Transverse colon (tissue), 4 donors: ENCODE measurements around the gene ENO2. TPM values are rescaled to one million over a fixed set of nuclear protein-coding genes. Genes with fewer than 3 reads are reported as not detected.
"Not testable (repeated sequence)": the region's sequence is repeated elsewhere in the genome, so short reads cannot be mapped to it uniquely, and the experiment has no call there.

ENCODE experiments used
- DNase-seq: peaks from one replicate; pipeline ENCODE4 v3.0.0-alpha.2; 2019
- H3K27ac ChIP-seq, 4 donors: fragments of 200-600 bp; sonication (generic); 2 replicates each; pipeline ENCODE4 v1.5.1; 2016 to 2018; ENCODE audit warnings: inconsistent platforms in 4 of 4
- H3K27me3 ChIP-seq: fragments of 200-600 bp; sonication (generic); 2 replicates; pipeline ENCODE4 v1.5.1; 2017; ENCODE audit warnings: inconsistent platforms
- H3K36me3 ChIP-seq, 4 donors: fragments of 200-600 bp; sonication (generic); 2 replicates each; pipeline ENCODE4 v1.5.1; 2017 to 2019; ENCODE audit warnings: inconsistent platforms in 4 of 4
- H3K4me1 ChIP-seq, 4 donors: fragments of 200-600 bp; sonication (generic); 2 replicates each; pipeline ENCODE4 v1.5.1; 2017 to 2020; ENCODE audit warnings: inconsistent platforms in 4 of 4
- H3K4me3 ChIP-seq, 4 donors: fragments of 200-600 bp; sonication (generic); 1 replicate in 1 of 4; 2 replicates in 3 of 4; pipeline versions ENCODE4 v1.5.1 to v1.6.1; 2017 to 2019; ENCODE audit warnings: inconsistent platforms in 4 of 4
- H3K9me3 ChIP-seq, 2 donors: fragments of 200-600 bp; sonication (generic); 2 replicates each; pipeline ENCODE4 v1.5.1; 2017 to 2019; ENCODE audit warnings: inconsistent platforms in 2 of 2
- EP300 ChIP-seq: sonication (generic); formaldehyde crosslinking; IDR thresholded peaks from one replicate; pipeline ENCODE4 v1.6.1; 2017; ENCODE audit warnings: antibody characterized with exemption, low read depth
- POLR2A ChIP-seq: fragments of 450-650 bp; IDR thresholded peaks from one replicate; pipeline ENCODE4 v1.6.1; 2016; ENCODE audit warnings: antibody characterized with exemption, mild to moderate bottlenecking, moderate library complexity
- POLR2AphosphoS5 ChIP-seq, 3 donors: sonication (generic); formaldehyde crosslinking; IDR thresholded peaks; one replicate each; pipeline ENCODE4 v1.6.1; 2016; ENCODE audit warnings: antibody characterized with exemption in 3 of 3
- WGBS, 2 donors: methylation state at CpG; one replicate each; pipeline ENCODE4 v1.1.5; 2018; ENCODE audit warnings: low coverage in 1 of 2; 5-methylcytosine and 5-hydroxymethylcytosine counted together
- in situ Hi-C, 4 donors: fragments of 200-750 bp; cut with MboI; loops; one replicate each; pipeline versions ENCODE4 v1.15.0 to v1.15.1; 2017; ENCODE audit warnings: low sequenced_read_pairs in 3 of 4, low pct_ligation_motif_present in 1 of 4, low pct_unique_long_range_greater_than_20kb in 1 of 4
- intact Hi-C: fragments of 100-400 bp; cut with DNase I; formaldehyde crosslinking; loops from one replicate; pipeline ENCODE4 v1.15.1; 2023; ENCODE audit warnings: low total_unique reads
- total RNA-seq, 4 donors: library from RNA; depleted of rRNA; stranded (reverse); fragments of >200 nt; gene quantifications; one replicate each; pipeline ENCODE4 v1.1.0, GENCODE V29; 2016
- TF ChIP-seq, protein P1 (sequence below), 5 experiments: fragments of 200-600 bp in 3 of 5; fragments of 450-650 bp in 2 of 5; sonication (generic) in 3 of 5; IDR thresholded peaks; 1 replicate in 2 of 5; 2 replicates in 3 of 5; pipeline ENCODE4 v1.5.1; 2016 to 2017; ENCODE audit warnings: antibody characterized with exemption in 5 of 5, inconsistent platforms in 3 of 5, mild to moderate bottlenecking in 2 of 5, moderate library complexity in 1 of 5

Gene ENO2
- total RNA-seq, 4 donors from 2014 or later, result 7.2 to 14.1 (median 9.6) TPM

DNA sequence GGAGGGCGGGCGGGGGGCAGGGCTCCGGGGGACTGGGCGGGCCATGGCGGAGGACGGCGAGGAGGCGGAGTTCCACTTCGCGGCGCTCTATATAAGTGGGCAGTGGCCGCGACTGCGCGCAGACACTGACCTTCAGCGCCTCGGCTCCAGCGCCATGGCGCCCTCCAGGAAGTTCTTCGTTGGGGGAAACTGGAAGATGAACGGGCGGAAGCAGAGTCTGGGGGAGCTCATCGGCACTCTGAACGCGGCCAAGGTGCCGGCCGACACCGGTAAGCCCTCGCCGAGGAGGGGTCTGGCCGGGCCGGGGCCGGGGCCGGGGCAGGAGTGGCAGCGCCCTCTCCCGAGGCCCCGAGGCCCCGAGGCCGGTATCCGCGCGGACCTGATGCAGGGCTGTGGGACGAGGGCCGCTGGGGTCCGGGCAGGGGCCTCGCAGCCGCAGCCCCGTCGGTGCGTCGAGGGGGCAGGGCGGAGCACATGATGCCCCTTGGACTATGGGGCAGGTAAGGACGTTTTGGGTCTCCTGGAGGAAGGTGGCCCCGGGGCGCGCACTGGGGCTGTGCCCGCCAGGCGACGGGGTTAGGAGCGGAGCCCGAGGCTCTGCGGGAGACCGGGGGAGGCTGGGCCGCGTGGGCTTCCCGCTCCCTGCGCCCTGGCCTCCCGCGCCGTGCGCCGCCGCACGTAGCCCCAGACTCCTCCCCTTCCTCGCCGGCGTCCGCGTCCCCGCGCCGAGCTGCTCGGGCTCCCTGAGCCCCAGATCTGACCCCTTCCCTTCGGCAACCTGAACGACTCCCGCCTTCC is 46.8 kb upstream of the ENO2 start, which contains the start of gene TPI1:
Gene TPI1 (plus strand): TSS at position 119 of the 798 bp plus-strand sequence. CDS start 36 bp downstream, at position 155.
- no peaks in the 10 kb centered on the region for H3K9me3 ChIP-seq
- 0% methylated on average over 56 of the region's 86 CpGs; no CpG with 5 or more reads in 1 of the 2 donors for WGBS, 2 donors
- peak within 1 kb of the TSS; percentile 97 to 99 (median 98) for H3K27ac ChIP-seq
- intact Hi-C loops (loop anchor here (2.0 kb wide), 1 partner anchor 241 kb away; the partner anchor contains the start of gene C1RL), in situ Hi-C loops (no loop called here)
- H3K4me1 ChIP-seq, result peaks cover 24 to 47% (median 42%) of the 10 kb centered on the region in 4 donors
- peak; percentile 90 for DNase-seq
- H3K27me3 ChIP-seq, result no peaks in the 10 kb centered on the region
- TF ChIP-seq, protein P1, sequence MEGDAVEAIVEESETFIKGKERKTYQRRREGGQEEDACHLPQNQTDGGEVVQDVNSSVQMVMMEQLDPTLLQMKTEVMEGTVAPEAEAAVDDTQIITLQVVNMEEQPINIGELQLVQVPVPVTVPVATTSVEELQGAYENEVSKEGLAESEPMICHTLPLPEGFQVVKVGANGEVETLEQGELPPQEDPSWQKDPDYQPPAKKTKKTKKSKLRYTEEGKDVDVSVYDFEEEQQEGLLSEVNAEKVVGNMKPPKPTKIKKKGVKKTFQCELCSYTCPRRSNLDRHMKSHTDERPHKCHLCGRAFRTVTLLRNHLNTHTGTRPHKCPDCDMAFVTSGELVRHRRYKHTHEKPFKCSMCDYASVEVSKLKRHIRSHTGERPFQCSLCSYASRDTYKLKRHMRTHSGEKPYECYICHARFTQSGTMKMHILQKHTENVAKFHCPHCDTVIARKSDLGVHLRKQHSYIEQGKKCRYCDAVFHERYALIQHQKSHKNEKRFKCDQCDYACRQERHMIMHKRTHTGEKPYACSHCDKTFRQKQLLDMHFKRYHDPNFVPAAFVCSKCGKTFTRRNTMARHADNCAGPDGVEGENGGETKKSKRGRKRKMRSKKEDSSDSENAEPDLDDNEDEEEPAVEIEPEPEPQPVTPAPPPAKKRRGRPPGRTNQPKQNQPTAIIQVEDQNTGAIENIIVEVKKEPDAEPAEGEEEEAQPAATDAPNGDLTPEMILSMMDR (IDR thresholded peaks at IDR 0.05), result no peak
- TF ChIP-seq POLR2AphosphoS5 (IDR thresholded peaks at IDR 0.05) (peak; percentile 99 to 100 (median 100)), POLR2A (peak; percentile 100)
- H3K36me3 ChIP-seq, result peaks cover 0 to 18% (median 5%) of the 10 kb centered on the region in 4 donors
- peak within 1 kb of the TSS; percentile 88 to 99 (median 94) for H3K4me3 ChIP-seq

DNA sequence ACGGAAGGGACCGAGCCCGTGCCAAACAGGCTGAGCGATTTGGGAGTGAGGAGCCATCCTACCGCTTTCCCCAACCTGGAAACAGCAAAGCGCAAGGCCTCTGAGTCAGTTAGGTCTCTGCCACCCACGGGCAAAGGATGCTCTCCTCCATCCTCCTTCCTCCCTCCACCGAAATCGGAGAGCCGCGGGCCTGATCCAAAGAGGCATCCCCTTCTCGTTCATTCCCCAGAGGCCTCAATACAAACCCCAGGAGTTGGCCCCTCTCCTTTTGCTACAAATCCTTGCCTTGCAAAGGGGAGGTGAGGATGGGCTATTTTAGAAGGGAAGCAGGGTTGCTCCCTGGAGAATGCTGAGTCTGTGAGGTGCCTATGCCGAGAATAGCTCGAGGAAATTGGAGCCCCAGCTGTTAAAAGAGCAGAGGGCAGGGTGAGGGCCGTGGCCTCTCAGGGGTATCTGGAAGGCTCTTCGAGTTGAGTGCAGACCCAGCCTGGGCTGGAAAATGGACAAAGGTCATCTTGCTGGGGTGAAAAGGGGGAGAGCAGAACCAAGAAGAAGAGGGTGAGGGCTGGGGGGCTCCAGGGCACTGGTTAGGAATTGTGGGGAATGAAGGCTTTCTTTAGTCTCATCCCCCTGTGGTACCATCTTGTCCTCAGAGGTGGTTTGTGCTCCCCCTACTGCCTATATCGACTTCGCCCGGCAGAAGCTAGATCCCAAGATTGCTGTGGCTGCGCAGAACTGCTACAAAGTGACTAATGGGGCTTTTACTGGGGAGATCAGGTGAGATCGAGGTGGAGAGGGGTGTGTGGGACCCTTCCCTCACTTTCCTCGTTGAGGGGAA is 46.0 kb upstream of the ENO2 start:
- H3K36me3 ChIP-seq, result peaks cover 0 to 10% (median 5%) of the 10 kb centered on the region in 4 donors
- peaks cover 24 to 47% (median 42%) of the 10 kb centered on the region in 4 donors for H3K4me1 ChIP-seq
- in situ Hi-C loops, result no loop called here
- TF ChIP-seq POLR2AphosphoS5 (IDR thresholded peaks at IDR 0.05), result peak in 1 of 3 donors; percentile 34
- no peak for TF ChIP-seq EP300
- TF ChIP-seq, protein P1 (IDR thresholded peaks at IDR 0.05), result no peak
- peak overlapping the region; percentile 97 to 99 (median 98) for H3K27ac ChIP-seq
- no peaks in the 10 kb centered on the region for H3K9me3 ChIP-seq
- WGBS, 2 donors, result 0 to 8% methylated on average over 3 to 22 of the region's 22 CpGs
- H3K27me3 ChIP-seq, result no peaks in the 10 kb centered on the region
- no peak for DNase-seq
- intact Hi-C loops, result no loop called here
- H3K4me3 ChIP-seq, result peak overlapping the region; percentile 88 to 99 (median 94)

DNA sequence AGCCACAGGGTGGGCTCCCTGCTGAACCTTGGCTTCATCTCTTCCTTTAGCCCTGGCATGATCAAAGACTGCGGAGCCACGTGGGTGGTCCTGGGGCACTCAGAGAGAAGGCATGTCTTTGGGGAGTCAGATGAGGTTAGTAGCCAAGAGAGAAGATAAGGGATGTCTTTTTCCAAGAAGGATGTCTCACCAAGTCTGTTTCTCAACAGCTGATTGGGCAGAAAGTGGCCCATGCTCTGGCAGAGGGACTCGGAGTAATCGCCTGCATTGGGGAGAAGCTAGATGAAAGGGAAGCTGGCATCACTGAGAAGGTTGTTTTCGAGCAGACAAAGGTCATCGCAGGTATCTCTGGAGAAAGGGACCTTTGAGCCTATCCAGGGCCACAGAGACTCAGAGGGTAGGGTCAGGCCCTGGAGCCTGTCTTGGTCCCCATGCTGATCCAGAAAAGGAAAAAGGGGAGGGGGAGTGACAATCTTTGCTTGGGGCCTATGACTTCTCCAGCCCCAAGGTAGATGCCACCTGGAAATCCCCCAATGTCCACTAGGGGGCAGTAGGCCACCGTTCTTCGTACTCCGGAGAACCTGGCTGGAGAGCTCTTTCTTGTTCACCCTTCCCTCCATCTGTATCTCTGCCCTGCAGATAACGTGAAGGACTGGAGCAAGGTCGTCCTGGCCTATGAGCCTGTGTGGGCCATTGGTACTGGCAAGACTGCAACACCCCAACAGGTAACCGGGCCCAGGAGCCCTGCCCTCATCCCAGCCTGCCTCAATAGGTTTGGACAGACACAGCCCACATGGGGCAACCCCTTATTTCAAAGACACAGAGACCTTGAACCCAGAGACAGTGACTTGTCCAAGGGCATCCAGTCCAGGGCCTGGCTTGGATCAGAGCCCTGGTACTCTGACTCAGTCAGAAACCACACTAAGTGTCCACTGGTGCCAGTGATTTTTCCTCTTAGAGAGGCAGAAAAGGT is 45.0 kb upstream of the ENO2 start:
- Histone ChIP-seq H3K27me3 (no peaks in the 10 kb centered on the region), H3K9me3 (no peaks in the 10 kb centered on the region), H3K4me3 (peak overlapping the region in 2 of 4 donors; percentile 93 to 99), H3K36me3 (peaks cover 0 to 10% (median 5%) of the 10 kb centered on the region in 4 donors), H3K27ac (peak overlapping the region; percentile 97 to 99 (median 98)), H3K4me1 (peaks cover 24 to 55% (median 49%) of the 10 kb centered on the region in 4 donors)
- in situ Hi-C loops (no loop called here), intact Hi-C loops (loop anchor here (5.0 kb wide), 1 partner anchor 68 kb away; no protein-coding TSS in a partner anchor)
- TF ChIP-seq POLR2A (no peak), POLR2AphosphoS5 (IDR thresholded peaks at IDR 0.05) (peak in 1 of 3 donors; percentile 23), EP300 (no peak)
- TF ChIP-seq, protein P1 (IDR thresholded peaks at IDR 0.05), result peak; percentile 92 to 95 (median 94)
- peak; percentile 90 for DNase-seq
- 23% methylated on average over 12 of the region's 12 CpGs; no CpG with 5 or more reads in 1 of the 2 donors for WGBS, 2 donors

DNA sequence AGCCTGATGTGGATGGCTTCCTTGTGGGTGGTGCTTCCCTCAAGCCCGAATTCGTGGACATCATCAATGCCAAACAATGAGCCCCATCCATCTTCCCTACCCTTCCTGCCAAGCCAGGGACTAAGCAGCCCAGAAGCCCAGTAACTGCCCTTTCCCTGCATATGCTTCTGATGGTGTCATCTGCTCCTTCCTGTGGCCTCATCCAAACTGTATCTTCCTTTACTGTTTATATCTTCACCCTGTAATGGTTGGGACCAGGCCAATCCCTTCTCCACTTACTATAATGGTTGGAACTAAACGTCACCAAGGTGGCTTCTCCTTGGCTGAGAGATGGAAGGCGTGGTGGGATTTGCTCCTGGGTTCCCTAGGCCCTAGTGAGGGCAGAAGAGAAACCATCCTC is 44.1 kb upstream of the ENO2 start:
- WGBS, 2 donors, result 64% methylated on average over 4 of the region's 4 CpGs; no CpG with 5 or more reads in 1 of the 2 donors
- H3K9me3 ChIP-seq, H3K4me3 ChIP-seq, H3K27me3 ChIP-seq, DNase-seq, in situ Hi-C loops: not testable (repeated sequence)
- peak overlapping the region in 3 of 4 donors; percentile 66 to 99 (median 98) for H3K27ac ChIP-seq
- intact Hi-C loops, result loop anchor here (5.0 kb wide), 1 partner anchor 67 kb away; no protein-coding TSS in a partner anchor
- peaks cover 24 to 58% (median 50%) of the 10 kb centered on the region in 4 donors for H3K4me1 ChIP-seq
- peaks cover 0 to 10% (median 5%) of the 10 kb centered on the region in 4 donors for H3K36me3 ChIP-seq
